Stimulated activated CD4-positive, alpha-beta T cell treated with anti-CD3 and anti-CD28 coated beads, Interleukin-12 subunit alpha, Interleukin-12 subunit beta, amount 100 ng/mL, for 4 hours (primary cell): Measurements from ENCODE around the gene CCDC50.
A peak's percentile ranks its signal among the peaks of the same experiment; 100 is the strongest.

ENCODE experiments used
- DNase-seq: peaks from one replicate; pipeline ENCODE4 v3.0.0-alpha.2; 2020

CCDC50 gene

GRCh38 chr3:191321019-191321767, 8.0 kb upstream of the CCDC50 start:
- no peak for DNase-seq

GRCh38 chr3:191324936-191325335, 4.3 kb upstream of the CCDC50 start:
- no peak for DNase-seq

DNA sequence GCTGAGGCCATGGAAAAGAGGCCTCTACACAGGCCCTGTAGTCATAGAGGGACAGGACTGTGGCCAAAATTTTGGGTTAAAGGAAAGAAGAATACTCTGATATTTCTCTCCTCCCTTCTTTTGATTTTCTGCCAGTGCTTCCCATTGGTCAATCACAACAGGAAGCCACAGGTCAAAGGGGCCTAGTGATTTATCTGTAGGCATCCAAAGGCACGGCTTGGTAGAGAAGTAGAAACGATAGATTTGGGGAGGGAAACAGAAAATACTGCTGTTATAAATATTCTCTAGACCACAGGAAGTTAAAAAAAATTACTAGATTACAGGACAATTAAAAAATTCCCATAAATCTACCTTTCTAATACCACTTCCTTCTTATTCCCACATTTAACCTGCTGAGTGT, 1.7 kb upstream of the CCDC50 start:
- no peak for DNase-seq

DNA sequence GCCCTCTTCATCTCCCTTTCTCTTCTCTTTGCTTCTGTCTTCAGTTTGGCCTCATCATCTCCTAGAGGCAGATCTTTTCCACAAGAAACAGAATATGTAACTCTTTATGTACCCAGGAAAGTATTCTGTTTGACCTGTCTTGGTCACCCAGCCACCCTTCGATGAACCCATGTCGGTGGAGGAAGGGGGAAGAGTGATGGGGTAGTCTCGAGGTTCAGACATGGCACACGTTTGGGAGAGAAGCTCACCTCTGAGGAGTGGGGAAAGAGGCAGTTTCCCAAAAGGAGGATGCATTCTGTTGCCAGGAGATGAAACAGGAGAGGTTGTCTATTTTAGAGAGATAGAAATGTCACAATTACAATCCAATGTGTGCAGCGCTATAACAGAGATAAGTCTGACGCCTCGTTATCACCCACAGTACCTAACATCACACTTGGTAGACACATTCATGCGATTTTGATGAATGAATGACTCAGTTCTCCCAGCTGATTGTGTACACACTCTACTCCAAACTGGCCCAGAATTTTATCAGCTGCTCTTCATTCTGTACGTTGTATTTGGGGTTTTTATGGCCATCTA, 722 bp upstream of the CCDC50 start:
- no peak for DNase-seq

GRCh38 chr3:191329654-191330529, 698 bp downstream of the CCDC50 start, which contains the start of gene UTS2B:
UTS2B (minus strand) TSS chr3:191330526; CDS start chr3:191282189, 48,337 bp downstream.
- DNase-seq = peak; percentile 1

GRCh38 chr3:191330530-191331048, 1.4 kb downstream of the CCDC50 start:
- DNase-seq = no peak

DNA sequence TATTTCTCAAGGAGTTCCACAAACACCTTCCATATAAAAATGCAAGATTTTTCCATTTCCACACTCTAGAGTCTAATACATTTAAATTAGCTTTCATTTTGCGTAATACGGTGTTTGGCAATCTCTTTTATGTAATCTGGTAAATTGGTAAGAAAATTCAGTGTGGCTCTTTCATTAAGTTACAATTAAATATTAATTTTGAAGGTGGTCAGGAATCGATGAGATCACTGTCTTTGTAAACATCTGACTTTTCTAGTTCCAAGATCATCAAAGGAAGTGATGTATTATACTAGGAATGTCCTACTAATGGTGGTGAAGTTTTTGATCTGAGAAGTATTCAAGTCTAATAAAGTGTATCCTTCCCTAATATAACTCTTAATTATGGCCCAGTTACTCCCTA, 2.2 kb downstream of the CCDC50 start:
- DNase-seq = no peak

- DNase-seq = no peak
Observed at GRCh38 chr3:191333298-191333880, 4.2 kb downstream of the CCDC50 start.

- no peak for DNase-seq
Observed at GRCh38 chr3:191334346-191334893, 5.2 kb downstream of the CCDC50 start.

DNA sequence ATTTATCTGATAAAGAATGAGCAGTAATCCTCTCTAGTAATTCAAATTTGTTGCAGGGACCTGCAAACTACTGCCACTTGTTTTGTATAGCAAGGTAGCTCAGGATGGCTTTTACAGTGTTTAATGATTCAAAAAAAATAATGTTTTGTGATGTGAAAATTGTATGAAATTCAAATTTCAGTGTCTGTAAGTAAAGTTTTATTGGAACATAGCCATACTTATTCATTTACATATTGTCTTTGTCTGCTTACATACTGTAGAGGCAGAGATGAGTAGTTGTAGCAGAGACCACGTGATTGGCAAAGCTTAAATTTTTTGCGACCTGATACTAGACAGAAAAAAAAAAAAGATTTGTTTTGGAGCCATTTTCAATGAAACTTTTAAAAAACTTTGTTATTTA, 7.6 kb downstream of the CCDC50 start:
- no peak for DNase-seq

DNA sequence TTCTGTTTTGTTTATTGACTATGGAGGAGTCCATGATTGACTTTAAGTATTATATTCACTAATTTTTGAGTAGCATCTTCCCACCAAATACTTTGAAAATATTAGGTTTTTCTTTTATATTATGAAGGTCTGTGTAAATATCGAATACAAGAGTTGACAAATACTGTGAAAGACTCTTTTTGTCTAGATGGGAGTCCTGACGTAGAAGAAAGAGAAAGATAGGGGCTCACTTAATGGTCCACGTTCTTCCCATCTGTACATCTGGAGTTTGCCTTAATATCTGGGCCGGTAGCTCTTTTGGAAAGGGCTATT, 8.9 kb downstream of the CCDC50 start:
- DNase-seq = no peak

DNA sequence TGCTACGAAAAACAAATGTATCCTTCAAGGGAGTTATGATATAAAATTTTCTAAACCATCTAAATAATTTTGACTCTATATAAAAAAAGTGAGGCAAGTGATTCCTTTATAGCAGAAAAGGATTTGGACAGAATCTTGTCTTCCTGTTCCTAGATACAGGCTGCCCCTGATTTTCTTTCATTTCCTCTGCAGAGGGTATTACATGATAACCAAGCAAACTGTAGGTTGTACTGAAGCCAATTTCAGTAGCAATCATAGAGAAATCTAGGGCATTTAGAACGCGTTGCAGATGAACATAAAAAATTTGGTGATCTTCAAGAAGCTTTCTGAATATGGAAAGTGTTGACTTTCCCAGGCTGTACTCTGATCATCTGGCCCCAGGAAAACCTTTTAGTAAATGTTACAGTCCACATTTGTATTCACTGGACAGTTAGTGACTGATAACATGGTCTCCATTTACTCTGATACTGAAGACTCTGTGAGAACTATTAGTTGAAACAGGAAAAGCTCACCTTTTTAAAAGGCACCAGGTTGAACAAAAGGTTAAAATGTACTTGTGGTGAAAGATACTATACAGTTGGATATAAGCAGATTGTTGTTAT, 10.2 kb downstream of the CCDC50 start:
- DNase-seq = no peak

- no peak for DNase-seq
Observed at GRCh38 chr3:191340351-191340750, 11.2 kb downstream of the CCDC50 start.

DNA sequence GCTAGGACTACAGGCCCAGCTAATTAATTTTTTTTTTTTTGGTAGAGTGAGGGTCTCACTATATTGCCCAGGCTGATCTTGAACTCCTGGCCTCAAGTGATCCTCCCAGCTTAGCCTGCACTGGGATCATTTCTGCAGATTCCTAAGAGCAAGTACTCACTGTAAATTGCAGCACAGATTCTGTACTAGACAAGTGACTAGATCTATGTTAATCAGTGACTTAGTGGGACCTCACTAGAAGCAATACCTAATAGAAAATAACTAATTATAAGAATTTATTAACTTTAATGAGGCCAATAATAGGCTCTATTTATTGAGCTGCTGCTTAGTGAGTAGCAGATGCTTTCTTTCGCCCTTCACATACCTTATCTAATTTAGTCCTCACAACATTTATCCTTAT, 11.8 kb downstream of the CCDC50 start:
- no peak for DNase-seq

DNA sequence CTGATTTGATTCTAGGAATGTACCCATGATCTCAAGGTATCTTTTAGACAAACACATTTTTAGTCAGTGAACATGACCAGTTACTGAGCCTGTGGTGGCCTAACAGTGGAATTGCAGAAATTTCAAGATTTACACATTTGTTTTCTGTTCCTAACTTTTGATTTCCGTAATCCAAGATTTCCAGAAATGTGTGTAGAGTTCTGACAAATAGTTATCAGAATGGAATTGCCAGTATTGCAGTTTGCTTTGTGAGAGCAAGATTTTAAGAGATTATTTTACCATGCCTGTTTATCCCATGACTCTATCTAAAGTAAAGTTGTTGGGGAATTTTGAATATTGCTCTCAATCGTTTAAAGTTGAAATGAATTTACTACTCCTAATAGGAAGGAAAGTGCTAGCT, 12.8 kb downstream of the CCDC50 start:
- no peak for DNase-seq

- no peak for DNase-seq
Observed at GRCh38 chr3:191342411-191342810, 13.2 kb downstream of the CCDC50 start.

- DNase-seq = no peak
Observed at GRCh38 chr3:191343115-191343514, 13.9 kb downstream of the CCDC50 start.

DNA sequence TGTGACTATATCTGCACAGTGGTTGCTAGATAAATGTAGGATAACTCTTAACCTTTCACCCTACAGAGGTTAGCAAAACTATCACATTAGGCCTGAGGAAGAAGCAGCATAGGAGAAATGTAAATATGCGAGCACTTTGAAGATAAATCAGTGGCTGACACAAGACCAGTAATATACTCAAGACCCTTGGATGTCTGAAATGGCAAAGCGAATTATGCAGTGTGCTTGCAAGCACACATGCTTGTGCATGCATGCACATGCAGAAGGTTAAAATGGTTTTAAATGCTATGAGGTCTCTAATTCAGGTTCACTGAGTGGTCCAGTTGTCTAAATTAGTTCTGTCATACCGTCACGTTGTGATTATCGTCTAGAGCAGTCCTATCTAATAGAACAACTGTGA, 14.7 kb downstream of the CCDC50 start:
- DNase-seq = no peak

DNA sequence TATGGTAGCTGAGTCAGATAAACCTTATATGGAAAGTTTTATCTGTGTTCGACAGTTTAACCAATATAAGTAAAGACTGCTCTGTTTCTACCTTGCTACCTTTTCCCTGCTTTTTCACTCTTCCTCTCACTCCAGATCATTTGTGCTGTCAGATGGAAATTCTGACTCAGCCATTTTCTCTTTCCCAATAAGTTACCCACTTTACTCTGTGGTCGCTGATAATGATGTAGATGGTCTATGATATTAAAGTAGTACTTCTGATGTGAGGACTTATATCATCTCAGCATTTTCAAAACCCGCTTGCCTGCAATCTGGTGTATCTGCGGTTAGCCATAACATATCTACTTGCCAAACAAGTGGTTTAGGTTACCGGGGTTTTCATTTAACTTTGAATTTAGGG, 16.1 kb downstream of the CCDC50 start:
- no peak for DNase-seq

DNA sequence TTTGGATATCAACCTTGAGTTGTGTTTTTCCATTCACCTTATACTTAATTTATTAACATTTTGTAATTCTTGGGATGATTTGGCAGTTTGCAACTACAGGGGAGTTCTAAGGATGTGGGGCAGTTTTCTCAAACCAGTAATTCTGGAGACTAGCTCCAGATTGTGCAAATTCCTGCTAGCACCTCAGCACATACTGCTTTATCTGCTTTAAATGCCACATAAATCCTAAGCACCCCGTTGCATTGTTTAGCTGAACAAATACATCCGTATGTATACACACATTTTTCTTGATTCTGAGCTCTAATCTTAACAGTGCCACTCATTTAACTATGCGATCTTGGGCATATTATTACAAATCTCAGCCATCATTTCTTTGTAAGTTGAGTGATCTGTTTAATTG, 18.0 kb downstream of the CCDC50 start:
- no peak for DNase-seq

GRCh38 chr3:191348098-191348497, 18.9 kb downstream of the CCDC50 start:
- DNase-seq = no peak

GRCh38 chr3:191350396-191351090, 21.3 kb downstream of the CCDC50 start:
- DNase-seq = no peak
